GM12892 (cell line): ENCODE measurements around the gene C12orf76.
"Not testable (repeated sequence)": the region's sequence is repeated elsewhere in the genome, so short reads cannot be mapped to it uniquely, and the experiment has no call there.

ENCODE experiments used
- DNase-seq: peaks from one replicate; pipeline ENCODE4 v3.0.0; 2011; ENCODE audit not compliant: insufficient read length
- FAIRE-seq: peaks from 2 replicates; lab custom pipeline; 2011; peaks lifted over from hg19 to GRCh38; lab: Jason Lieb, UNC
- POLR2A ChIP-seq: IDR thresholded peaks from 2 replicates; pipeline ENCODE4 v1.6.1; 2011; ENCODE audit warnings: low read depth, low read length, control low read depth
- POLR2AphosphoS5 ChIP-seq: IDR thresholded peaks from 2 replicates; pipeline ENCODE4 v1.6.1; 2011; ENCODE audit warnings: low read depth, low read length, control low read depth
- TAF1 ChIP-seq: IDR thresholded peaks from 2 replicates; pipeline ENCODE4 v1.6.1; 2011; ENCODE audit warnings: low read depth, mild to moderate bottlenecking, control low read depth, low read length, borderline replicate concordance

The C12orf76 gene

GRCh38 chr12:110010853-110011723 lies 37.2 kb downstream of the C12orf76 start:
- no peak for DNase-seq
- TF ChIP-seq POLR2AphosphoS5 (0 out of 2 replicates have a peak, but pooled peaks have one; percentile 31), TAF1 (no peak), POLR2A (peak; percentile 54)
- FAIRE-seq = peak; percentile 69

DNA sequence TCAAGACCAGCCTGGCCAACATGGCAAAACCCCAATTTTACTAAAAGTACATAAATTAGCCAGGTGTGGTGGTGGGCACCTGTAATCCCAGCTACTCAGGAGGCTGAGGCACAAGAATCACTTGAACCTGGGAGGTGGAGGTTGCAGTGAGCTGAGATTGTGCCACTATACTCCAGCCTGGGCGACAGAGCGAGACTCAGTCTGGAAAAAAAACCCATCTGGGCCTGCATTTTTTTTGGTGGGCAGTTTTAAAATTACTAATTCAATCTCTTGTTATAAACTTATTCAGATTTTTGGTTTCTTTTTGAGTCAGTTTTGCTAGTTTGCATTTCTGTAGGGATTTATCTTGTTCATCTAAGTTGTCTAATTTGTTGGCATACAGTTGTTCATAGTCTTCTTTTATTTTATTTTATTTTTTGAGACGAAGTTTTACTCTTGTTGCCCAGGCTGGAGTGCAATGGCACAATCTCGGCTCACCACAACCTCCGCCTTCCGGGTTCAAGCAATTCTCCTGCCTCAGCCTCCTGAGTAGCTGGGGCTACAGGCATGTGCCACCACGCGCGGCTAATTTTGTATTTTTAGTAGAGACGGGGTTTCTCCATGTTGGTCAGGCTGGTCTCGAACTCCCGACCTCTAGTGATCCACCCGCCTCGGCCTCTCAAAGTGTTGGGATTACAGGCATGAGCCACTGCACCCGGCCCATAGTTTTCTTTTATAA lies 39.5 kb downstream of the C12orf76 start:
- not testable (repeated sequence) for DNase-seq, FAIRE-seq

DNA sequence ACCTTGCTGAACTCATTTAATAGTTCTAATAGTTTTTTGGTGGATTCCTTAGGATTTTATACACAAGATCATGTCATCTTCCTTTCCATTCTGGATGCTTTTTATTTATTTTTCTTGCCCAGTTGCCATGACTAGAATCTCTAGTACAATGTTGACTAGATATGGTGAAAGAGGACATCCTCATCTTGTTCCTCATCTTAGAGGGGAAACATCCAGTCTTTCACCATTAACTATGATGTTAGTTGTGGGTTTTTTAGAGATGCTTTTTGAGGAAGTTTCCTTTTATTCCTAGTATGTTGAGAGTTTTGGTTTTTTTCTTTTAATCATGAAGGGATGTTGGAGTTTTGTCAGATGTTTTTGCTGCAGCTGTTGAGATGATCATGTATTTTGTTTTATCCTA lies 40.4 kb downstream of the C12orf76 start:
- no peak for DNase-seq
- FAIRE-seq = no peak

DNA sequence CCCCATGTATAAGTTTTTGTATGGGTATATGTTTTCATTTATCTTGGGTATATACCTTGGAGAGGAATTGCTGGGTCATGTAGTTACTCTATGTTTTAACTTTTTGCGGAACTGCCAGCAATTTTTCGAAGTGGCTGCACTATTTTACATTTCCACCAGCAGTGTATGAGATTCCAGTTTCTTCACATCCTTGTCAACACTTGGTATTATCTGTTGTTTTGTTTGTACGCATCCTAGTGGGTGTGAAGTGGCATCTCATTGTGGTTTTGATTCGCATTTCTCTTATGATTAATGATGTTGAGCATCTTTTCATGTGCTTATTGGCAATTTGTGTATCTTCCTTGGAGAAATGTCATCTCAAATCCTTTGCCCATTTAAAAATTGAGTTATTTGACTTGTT lies 42.2 kb downstream of the C12orf76 start:
- TF ChIP-seq POLR2AphosphoS5 = no peak
- TF ChIP-seq POLR2A = no peak
- no peak for TF ChIP-seq TAF1
- no peak for FAIRE-seq
- DNase-seq = no peak

More for the DNA sequence above, 40.4 kb downstream of the C12orf76 start:
- no peak for TF ChIP-seq TAF1
- no peak for TF ChIP-seq POLR2A
- no peak for TF ChIP-seq POLR2AphosphoS5

DNA sequence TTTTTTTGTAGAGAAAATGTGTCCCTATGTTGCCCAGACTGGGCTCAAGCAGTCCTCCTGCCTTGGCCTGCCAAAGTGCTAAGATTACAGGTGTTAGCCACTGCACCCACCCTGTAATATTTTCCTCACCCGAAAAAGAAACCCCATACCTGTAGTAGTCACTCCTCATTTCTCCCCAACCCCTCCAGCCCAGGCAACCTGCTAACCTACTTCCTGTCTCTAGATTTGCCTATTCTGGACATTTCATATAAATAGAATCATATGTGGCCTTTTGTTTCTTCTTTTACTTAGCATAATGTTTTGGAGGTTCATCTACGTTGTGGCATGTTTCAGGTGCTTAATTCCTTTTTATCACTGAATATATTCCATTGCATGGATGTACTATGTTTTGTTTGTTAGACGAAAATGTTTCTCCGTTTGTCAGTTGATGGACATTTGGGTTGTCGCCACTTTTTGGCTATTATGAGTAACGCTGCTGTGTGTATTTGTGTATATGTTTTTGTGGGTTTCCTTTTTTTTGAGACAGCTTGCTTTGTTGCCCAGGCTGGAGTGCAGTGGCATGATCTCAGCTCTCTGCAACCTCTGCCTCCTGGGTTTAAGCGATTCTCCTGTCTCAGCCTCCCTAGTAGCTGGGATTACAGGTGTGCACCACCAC lies 42.9 kb downstream of the C12orf76 start:
- DNase-seq (no peak), FAIRE-seq (no peak)
- TF ChIP-seq POLR2A (no peak), TAF1 (no peak), POLR2AphosphoS5 (no peak)

DNA sequence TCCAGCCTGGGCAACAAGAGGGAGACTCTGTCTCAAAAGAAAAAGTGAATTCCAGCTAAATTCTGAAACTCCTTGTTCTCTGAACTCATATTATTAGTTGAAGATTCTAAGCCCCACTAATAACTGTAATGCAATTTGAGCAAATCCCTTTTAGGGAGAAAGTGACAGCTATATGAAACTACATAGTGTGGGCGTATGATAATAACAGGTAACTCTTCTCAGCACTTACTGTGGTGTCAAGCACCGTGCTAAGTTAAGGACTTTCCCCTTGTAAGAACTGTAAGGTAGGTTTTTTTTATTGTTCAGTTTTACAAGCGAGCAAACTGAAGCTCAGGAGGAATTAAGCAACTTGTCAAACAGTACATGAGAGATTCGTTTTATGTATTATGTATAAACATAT lies 43.7 kb downstream of the C12orf76 start:
- DNase-seq (no peak), FAIRE-seq (peak; percentile 73)
- TF ChIP-seq POLR2AphosphoS5 (no peak), TAF1 (no peak), POLR2A (no peak)

DNA sequence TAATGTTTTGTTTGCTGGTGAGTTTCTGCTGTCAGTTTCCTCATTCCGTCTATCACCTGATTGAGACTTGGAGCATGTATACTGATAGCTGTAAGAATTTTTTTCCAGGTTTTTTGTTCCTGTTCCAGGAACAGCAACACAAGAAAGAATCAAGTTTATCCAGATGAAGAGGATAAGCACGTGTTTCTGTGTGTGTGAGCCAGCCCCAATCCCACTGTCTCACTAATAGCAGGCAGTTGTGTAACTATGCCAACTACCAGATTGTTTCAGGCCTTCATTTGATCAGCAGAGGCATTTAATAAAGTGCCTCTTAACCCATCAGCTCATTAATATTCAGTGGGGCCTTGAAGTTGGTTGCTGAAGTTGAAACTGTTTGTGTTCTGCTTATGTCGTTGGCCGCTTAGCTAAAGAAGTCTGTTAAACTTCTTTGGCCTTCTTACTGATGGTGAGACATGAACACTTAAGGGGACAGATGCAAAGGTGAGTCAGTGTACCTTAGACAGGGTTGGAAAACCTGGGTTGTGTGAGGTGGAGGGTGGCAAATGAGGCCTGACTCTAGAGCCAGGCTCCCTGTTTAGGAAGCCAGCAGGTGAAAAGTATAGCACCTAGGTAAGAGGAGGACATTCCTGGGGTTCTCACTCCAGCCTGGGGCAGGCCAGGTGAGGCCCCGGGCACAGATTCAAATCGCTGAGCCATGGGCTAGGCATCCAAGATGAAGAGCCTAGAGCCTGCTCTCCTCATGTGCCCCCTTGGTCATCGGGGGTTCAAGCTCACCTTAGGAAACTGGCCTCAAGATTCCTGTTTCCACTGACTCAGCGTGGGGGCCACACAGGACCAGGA lies 45.4 kb downstream of the C12orf76 start:
- TF ChIP-seq TAF1 = no peak
- no peak for TF ChIP-seq POLR2A
- TF ChIP-seq POLR2AphosphoS5 = no peak
- FAIRE-seq = no peak
- DNase-seq = no peak

DNA sequence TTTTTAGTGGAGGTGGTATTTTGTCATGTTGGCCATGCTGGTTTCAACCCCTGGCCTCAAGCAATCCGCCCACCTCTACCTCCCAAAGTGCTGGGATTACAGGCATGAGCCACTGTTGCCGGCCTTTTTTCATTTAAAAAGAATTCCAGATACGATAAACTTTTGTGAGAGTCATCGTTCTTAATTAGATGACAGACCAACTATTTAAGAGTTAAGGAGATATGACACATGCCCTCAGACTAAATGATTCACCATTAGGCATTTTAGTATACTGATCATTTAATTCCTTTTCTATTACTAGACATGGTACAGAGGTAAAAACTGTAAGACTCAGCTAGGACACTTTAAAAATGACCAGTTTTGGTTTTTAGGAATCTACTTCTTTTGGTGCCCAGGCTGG lies 46.7 kb downstream of the C12orf76 start:
- TF ChIP-seq POLR2AphosphoS5 (no peak), TAF1 (no peak), POLR2A (no peak)
- FAIRE-seq = no peak
- DNase-seq = no peak

DNA sequence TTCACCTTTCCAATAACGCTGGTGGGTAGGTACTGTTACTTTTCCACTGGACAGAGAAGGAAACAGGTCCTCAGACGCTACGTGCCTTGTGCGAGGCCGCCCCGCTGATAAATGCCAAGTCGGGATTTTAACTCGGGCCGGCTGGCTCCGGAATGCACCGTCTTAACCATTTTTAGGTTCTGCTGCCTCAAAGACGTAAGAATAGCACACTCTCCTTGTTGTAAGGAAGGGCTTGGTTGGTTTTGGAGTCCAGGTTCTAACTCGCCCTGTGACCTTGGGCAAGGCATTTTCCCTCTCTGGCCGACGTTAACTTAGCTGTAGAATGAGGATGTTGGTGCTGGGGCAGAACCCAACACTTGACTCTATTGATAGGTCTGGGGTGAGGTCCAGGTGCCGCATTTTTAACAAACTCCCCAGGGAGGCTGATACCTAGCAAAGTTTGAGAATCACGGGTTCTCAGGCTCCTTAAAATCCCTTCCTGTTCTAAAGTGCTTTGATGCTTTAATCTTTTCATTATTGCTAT lies 48.3 kb downstream of the C12orf76 start:
- no peak for FAIRE-seq
- no peak for TF ChIP-seq TAF1
- no peak for TF ChIP-seq POLR2AphosphoS5
- TF ChIP-seq POLR2A = no peak
- DNase-seq = no peak

GRCh38 chr12:109999649-109999971 lies 48.7 kb downstream of the C12orf76 start:
- no peak for TF ChIP-seq TAF1
- no peak for TF ChIP-seq POLR2A
- TF ChIP-seq POLR2AphosphoS5 = no peak
- DNase-seq (no peak), FAIRE-seq (no peak)
